IMR-90 (cell line): Measurements from ENCODE around the gene CBR1. TPM values are rescaled to one million over a fixed set of nuclear protein-coding genes. Genes with fewer than 3 reads are reported as not detected.

ENCODE experiments used
- ATAC-seq: fragments of 200-7000 bp; cut with Tn5 transposase; 2 replicates; pipeline ENCODE4 v1.9.1; 2020; ENCODE audit warnings: low read depth, mild to moderate bottlenecking, moderate library complexity
- BruUV-seq: library from RNA; stranded (reverse); fragments of 400-500 nt; replicated peaks from 2 replicates; lab custom pipeline; 2021; lab: Mats Ljungman, UMichigan
- CTCF ChIA-PET: fragments of 300-600 bp; formaldehyde crosslinking; extraction: SDS; loops from one replicate; lab custom pipeline; 2021; ENCODE audit warnings: antibody characterized with exemption; lab: Yijun Ruan, JAX
- POLR2A ChIA-PET: fragments of 300-600 bp; sonication (Branson Sonifier 250); formaldehyde crosslinking; loops from one replicate; lab custom pipeline; 2022; ENCODE audit warnings: antibody characterized with exemption; ENCODE audit not compliant: unreplicated experiment; lab: Charles Lee
- DNase-seq: peaks from one replicate; pipeline ENCODE4 v3.0.0; 2013
- H2AFZ ChIP-seq: replicated peaks from 2 replicates; pipeline ENCODE3; 2013; ENCODE audit warnings: low read length, mild to moderate bottlenecking; ENCODE audit not compliant: poor library complexity
- H2AK5ac ChIP-seq: 2 replicates; pipeline ENCODE4 v1.6.1; 2013; ENCODE audit warnings: low read depth, low read length, inconsistent platforms
- H2AK9ac ChIP-seq: replicated peaks from 2 replicates; pipeline ENCODE3; 2013; ENCODE audit warnings: mild to moderate bottlenecking, low read depth, low read length, moderate library complexity; ENCODE audit not compliant: poor library complexity
- H2BK120ac ChIP-seq: 2 replicates; pipeline ENCODE4 v1.6.1; 2013; ENCODE audit warnings: low read depth, low read length, inconsistent platforms
- H2BK15ac ChIP-seq: 3 replicates; pipeline ENCODE4 v1.6.1; 2013; ENCODE audit warnings: low read depth, low read length, inconsistent platforms
- H2BK20ac ChIP-seq: 2 replicates; pipeline ENCODE4 v1.6.1; 2013; ENCODE audit warnings: low read depth, mild to moderate bottlenecking, inconsistent platforms, low read length, moderate library complexity
- H2BK5ac ChIP-seq: 2 replicates; pipeline ENCODE4 v1.6.1; 2013; ENCODE audit warnings: mild to moderate bottlenecking, low read depth, low read length, inconsistent platforms; ENCODE audit not compliant: poor library complexity, severe bottlenecking
- H3K14ac ChIP-seq: replicated peaks from 2 replicates; pipeline ENCODE4 v1.6.1; 2013; ENCODE audit warnings: low read depth, low read length, inconsistent platforms
- H3K18ac ChIP-seq: 2 replicates; pipeline ENCODE4 v1.6.1; 2013; ENCODE audit warnings: low read depth, low read length, control low read depth
- H3K23ac ChIP-seq: 2 replicates; pipeline ENCODE4 v1.6.1; 2013; ENCODE audit warnings: low read depth, low read length, inconsistent platforms
- H3K27ac ChIP-seq: 2 replicates; pipeline ENCODE4 v1.5.1; 2013; ENCODE audit warnings: mild to moderate bottlenecking, control low read depth, low read length; ENCODE audit not compliant: insufficient read depth
- H3K27me3 ChIP-seq: 2 replicates; pipeline ENCODE4 v1.6.1; 2013; ENCODE audit warnings: low read length; ENCODE audit not compliant: control insufficient read depth, insufficient read depth
- H3K36me3 ChIP-seq: 2 replicates; pipeline ENCODE4 v1.6.1; 2013; ENCODE audit warnings: low read length, mixed read lengths; ENCODE audit not compliant: control insufficient read depth, insufficient read depth
- H3K4ac ChIP-seq: 2 replicates; pipeline ENCODE4 v1.6.1; 2013; ENCODE audit warnings: low read depth, low read length, inconsistent platforms
- H3K4me1 ChIP-seq: 2 replicates; pipeline ENCODE4 v1.6.1; 2013; ENCODE audit warnings: low read length, mixed read lengths; ENCODE audit not compliant: control insufficient read depth, insufficient read depth
- H3K4me2 ChIP-seq: 2 replicates; pipeline ENCODE4 v1.6.1; 2013; ENCODE audit warnings: low read depth, mild to moderate bottlenecking, control low read depth, low read length, moderate library complexity
- H3K4me3 ChIP-seq: 2 replicates; pipeline ENCODE4 v1.5.1; 2013; ENCODE audit warnings: low read depth, mild to moderate bottlenecking, control low read depth, low read length, moderate library complexity; ENCODE audit not compliant: insufficient read depth
- H3K56ac ChIP-seq: 2 replicates; pipeline ENCODE4 v1.6.1; 2013; ENCODE audit warnings: low read length, inconsistent platforms; ENCODE audit not compliant: insufficient read depth; ENCODE audit errors: extremely low read depth
- H3K79me1 ChIP-seq, 2 experiments: 2 replicates each; pipeline ENCODE4 v1.6.1; 2013; ENCODE audit warnings: low read length in 2 of 2, inconsistent platforms in 1 of 2, low read depth in 1 of 2
- H3K9ac ChIP-seq: 2 replicates; pipeline ENCODE4 v1.6.1; 2013; ENCODE audit warnings: low read depth, low read length, control low read depth
- H3K9me1 ChIP-seq: 2 replicates; pipeline ENCODE4 v1.6.1; 2013; ENCODE audit warnings: low read length, inconsistent platforms; ENCODE audit not compliant: insufficient read depth
- H3K9me3 ChIP-seq: 2 replicates; pipeline ENCODE4 v1.6.1; 2013; ENCODE audit warnings: low read length; ENCODE audit not compliant: control insufficient read depth, insufficient read depth
- H4K20me1 ChIP-seq: 2 replicates; pipeline ENCODE4 v1.6.1; 2013; ENCODE audit warnings: low read length, inconsistent platforms; ENCODE audit not compliant: insufficient read depth
- H4K5ac ChIP-seq: 2 replicates; pipeline ENCODE4 v1.6.1; 2013; ENCODE audit warnings: mild to moderate bottlenecking, low read depth, low read length, control low read depth
- H4K8ac ChIP-seq, 2 experiments: 2 replicates each; pipeline ENCODE4 v1.6.1; 2013; ENCODE audit warnings: low read depth in 2 of 2, low read length in 2 of 2, control low read depth in 1 of 2, inconsistent platforms in 1 of 2
- H4K91ac ChIP-seq: 2 replicates; pipeline ENCODE4 v1.6.1; 2013; ENCODE audit warnings: low read depth, low read length, inconsistent platforms; ENCODE audit not compliant: insufficient read depth
- BHLHE40 ChIP-seq: fragments of 150-350 bp; IDR thresholded peaks from 2 replicates; pipeline ENCODE4 v1.6.1; 2016; ENCODE audit warnings: mild to moderate bottlenecking, low read depth, low read length
- CEBPB ChIP-seq: IDR thresholded peaks from 2 replicates; pipeline ENCODE4 v1.6.1; 2012; ENCODE audit warnings: low read depth, low read length, improper control_type of control experiment
- FOS ChIP-seq: fragments of 150-350 bp; IDR thresholded peaks from 2 replicates; pipeline ENCODE4 v1.6.1; 2016; ENCODE audit warnings: low read depth, low read length
- MAFK ChIP-seq: IDR thresholded peaks from 2 replicates; pipeline ENCODE4 v1.6.1; 2012; ENCODE audit warnings: low read depth, low read length, improper control_type of control experiment
- MAZ ChIP-seq: IDR thresholded peaks from 2 replicates; pipeline ENCODE4 v1.6.1; 2012; ENCODE audit warnings: low read depth, mild to moderate bottlenecking, low read length, improper control_type of control experiment, moderate library complexity, borderline replicate concordance
- MXI1 ChIP-seq: IDR thresholded peaks from 2 replicates; pipeline ENCODE4 v1.6.1; 2012; ENCODE audit warnings: low read depth, mild to moderate bottlenecking, low read length, moderate library complexity, borderline replicate concordance
- POLR2A ChIP-seq: IDR thresholded peaks from 2 replicates; pipeline ENCODE4 v1.6.1; 2012; ENCODE audit warnings: mild to moderate bottlenecking, low read depth, low read length
- RAD21 ChIP-seq: IDR thresholded peaks from 2 replicates; pipeline ENCODE4 v1.6.1; 2012; ENCODE audit warnings: low read length, improper control_type of control experiment
- RCOR1 ChIP-seq: IDR thresholded peaks from 2 replicates; pipeline ENCODE4 v1.6.1; 2012; ENCODE audit warnings: mild to moderate bottlenecking, low read length, improper control_type of control experiment; ENCODE audit not compliant: insufficient replicate concordance
- RFX5 ChIP-seq: IDR thresholded peaks from 2 replicates; pipeline ENCODE4 v1.8.0; 2012; ENCODE audit warnings: low read depth, mild to moderate bottlenecking, low read length, moderate library complexity
- SMC3 ChIP-seq: fragments of 150-350 bp; IDR thresholded peaks from 2 replicates; pipeline ENCODE4 v1.6.1; 2016; ENCODE audit warnings: low read depth, mild to moderate bottlenecking, antibody characterized with exemption, low read length, moderate library complexity
- WGBS, 2 experiments: methylation state at CpG; one replicate each; pipeline versions ENCODE4 v1.1.5 to v1.1.7; 2013; ENCODE audit warnings: missing lambda C conversion rate in 2 of 2; ENCODE audit not compliant: insufficient read length in 1 of 2; ENCODE audit errors: extremely low coverage in 2 of 2; 5-methylcytosine and 5-hydroxymethylcytosine counted together
- dilution Hi-C: fragments of 300-500 bp; cut with HindIII; formaldehyde crosslinking; loops from one replicate; pipeline ENCODE4 v1.14.3; 2018; ENCODE audit warnings: low sequenced_read_pairs; ENCODE audit not compliant: unreplicated experiment
- in situ Hi-C: fragments of 300-500 bp; cut with MboI; formaldehyde crosslinking; loops from 3 replicates; pipeline ENCODE4 v1.14.3; 2019; ENCODE audit warnings: low sequenced_read_pairs, inconsistent platforms, mixed read lengths
- intact Hi-C: fragments of 100-400 bp; cut with micrococcal nuclease; formaldehyde crosslinking; loops from 2 replicates; pipeline ENCODE4 v1.10.0; 2022
- polyA plus RNA-seq, 3 experiments: library from polyadenylated mRNA; depleted of rRNA; stranded (reverse); fragments of >200 nt; gene quantifications; 2 replicates each; pipeline ENCODE4 v1.2.3, GENCODE V29; 2012; ENCODE audit warnings: low replicate concordance in 1 of 3
- total RNA-seq: library from RNA; depleted of rRNA; stranded (reverse); fragments of >200 nt; gene quantifications from 2 replicates; pipeline ENCODE4 v1.2.3, GENCODE V29; 2012
- TF ChIP-seq, protein P1 (sequence below): conservative IDR thresholded peaks from 2 replicates; pipeline ENCODE4 v1.5.1; 2012; ENCODE audit warnings: mild to moderate bottlenecking, low read depth, low read length, improper control_type of control experiment

Gene CBR1
- total and polyA plus RNA-seq, 2 of the 4 experiments (the other 2 are of a cell fraction): 122 to 222 TPM

DNA sequence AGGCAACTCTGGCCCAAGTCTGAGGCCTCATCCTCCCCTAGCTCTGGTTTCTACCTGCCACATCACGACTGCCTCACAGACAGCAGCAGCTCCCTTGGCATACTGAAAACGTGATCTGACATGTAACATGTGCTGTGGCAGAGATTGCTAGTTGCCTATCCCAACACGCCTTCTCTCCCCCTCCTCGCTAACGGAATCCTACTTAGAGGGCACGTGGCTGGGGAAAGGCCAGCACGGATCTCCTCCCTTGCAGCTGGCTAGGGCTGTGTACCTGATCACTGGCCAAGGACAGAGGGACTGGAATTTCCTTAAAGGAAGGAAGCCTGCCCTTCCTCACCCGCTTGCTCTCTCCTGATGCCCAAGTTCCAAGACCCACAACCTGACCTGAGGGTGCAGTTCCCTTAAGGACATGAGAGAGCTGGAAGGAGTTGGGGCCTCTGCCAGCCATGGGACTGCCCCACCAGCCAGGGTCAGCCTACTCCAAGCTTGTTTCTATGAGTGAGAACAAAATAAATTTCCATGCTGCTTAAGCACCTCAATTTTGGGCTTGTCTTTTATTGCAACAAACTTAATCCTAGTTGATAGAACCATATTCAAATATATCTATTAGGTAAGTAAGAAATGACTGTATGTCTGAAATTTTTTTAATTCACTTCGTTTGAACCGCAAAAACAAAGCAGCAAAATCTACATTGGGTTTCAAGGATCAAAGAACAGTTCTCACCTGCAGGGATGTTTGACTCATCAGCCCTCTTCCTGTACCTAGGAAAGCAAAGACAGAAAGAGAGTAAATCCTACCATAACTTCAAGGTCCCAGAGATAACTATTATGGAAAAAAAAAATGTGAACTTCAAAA is 16.7 kb upstream of the CBR1 start:
- intact Hi-C loops (no loop called here), in situ Hi-C loops (no loop called here), dilution Hi-C loops (no loop called here)
- 100% methylated on average over 2 of the region's 10 CpGs; no CpG with 5 or more reads in 1 of the 2 experiments for WGBS, 2 experiments
- H2AFZ ChIP-seq: no peak overlapping the region
- no peak overlapping the region for H2BK20ac ChIP-seq
- no peak overlapping the region for H4K8ac ChIP-seq
- no peak overlapping the region for H3K4ac ChIP-seq
- peaks cover 10% of the 10 kb centered on the region; the same call in 1 of the 2 replicates for H3K9me1 ChIP-seq
- no peak overlapping the region for H3K18ac ChIP-seq
- no peaks in the 10 kb centered on the region for H3K4me1 ChIP-seq
- peaks cover 21 to 40% of the 10 kb centered on the region in 2 experiments for H3K79me1 ChIP-seq
- no peak overlapping the region for H2BK5ac ChIP-seq
- H3K4me3 ChIP-seq: no peak overlapping the region
- H2BK120ac ChIP-seq: no peak overlapping the region
- H3K36me3 ChIP-seq: peaks cover 49% of the 10 kb centered on the region
- no TSS peak for BruUV-seq
- DNase-seq: no peak
- H3K23ac ChIP-seq: no peak overlapping the region
- no peak overlapping the region for H2AK5ac ChIP-seq
- no peak overlapping the region for H3K9ac ChIP-seq
- H3K56ac ChIP-seq: no peak overlapping the region
- H4K5ac ChIP-seq: no peak overlapping the region
- H3K9me3 ChIP-seq: no peaks in the 10 kb centered on the region
- no peak overlapping the region for H3K4me2 ChIP-seq
- no peak overlapping the region for H2BK15ac ChIP-seq
- no peaks in the 10 kb centered on the region for H4K20me1 ChIP-seq
- H3K14ac ChIP-seq: no peak overlapping the region
- no peak for ATAC-seq
- ChIA-PET POLR2A (no interaction called here), CTCF (no interaction called here)
- no peak overlapping the region for H3K27ac ChIP-seq
- TF ChIP-seq CEBPB: no peak
- no peak for TF ChIP-seq MXI1
- TF ChIP-seq MAFK: no peak
- no peak for TF ChIP-seq RAD21
- TF ChIP-seq RFX5: no peak
- TF ChIP-seq, protein P1, sequence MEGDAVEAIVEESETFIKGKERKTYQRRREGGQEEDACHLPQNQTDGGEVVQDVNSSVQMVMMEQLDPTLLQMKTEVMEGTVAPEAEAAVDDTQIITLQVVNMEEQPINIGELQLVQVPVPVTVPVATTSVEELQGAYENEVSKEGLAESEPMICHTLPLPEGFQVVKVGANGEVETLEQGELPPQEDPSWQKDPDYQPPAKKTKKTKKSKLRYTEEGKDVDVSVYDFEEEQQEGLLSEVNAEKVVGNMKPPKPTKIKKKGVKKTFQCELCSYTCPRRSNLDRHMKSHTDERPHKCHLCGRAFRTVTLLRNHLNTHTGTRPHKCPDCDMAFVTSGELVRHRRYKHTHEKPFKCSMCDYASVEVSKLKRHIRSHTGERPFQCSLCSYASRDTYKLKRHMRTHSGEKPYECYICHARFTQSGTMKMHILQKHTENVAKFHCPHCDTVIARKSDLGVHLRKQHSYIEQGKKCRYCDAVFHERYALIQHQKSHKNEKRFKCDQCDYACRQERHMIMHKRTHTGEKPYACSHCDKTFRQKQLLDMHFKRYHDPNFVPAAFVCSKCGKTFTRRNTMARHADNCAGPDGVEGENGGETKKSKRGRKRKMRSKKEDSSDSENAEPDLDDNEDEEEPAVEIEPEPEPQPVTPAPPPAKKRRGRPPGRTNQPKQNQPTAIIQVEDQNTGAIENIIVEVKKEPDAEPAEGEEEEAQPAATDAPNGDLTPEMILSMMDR: no peak
- TF ChIP-seq SMC3: no peak
- TF ChIP-seq FOS: no peak
- no peak for TF ChIP-seq RCOR1
- no peak for TF ChIP-seq BHLHE40
- no peak for TF ChIP-seq MAZ
- TF ChIP-seq POLR2A: no peak
- no peak overlapping the region for H2AK9ac ChIP-seq
- no peaks in the 10 kb centered on the region for H3K27me3 ChIP-seq
- no peak overlapping the region for H4K91ac ChIP-seq
